ENCODE results near the gene KRTAP10-2.
"Not testable (repeated sequence)": the region's sequence is repeated elsewhere in the genome, so short reads cannot be mapped to it uniquely, and the experiment has no call there.

KRTAP10-2 gene

GRCh38 chr21:44506279-44507255 lies 44.7 kb downstream of the KRTAP10-2 start:
- H3K4me3 Mint-ChIP-seq = no peak overlapping the region
- peaks cover 7% of the 10 kb centered on the region for H3K27me3 Mint-ChIP-seq (ENCODE audit: low read depth)
- no peaks in the 10 kb centered on the region for H3K4me1 Mint-ChIP-seq
- no peaks in the 10 kb centered on the region for H3K9me3 Mint-ChIP-seq
- no peaks in the 10 kb centered on the region for H3K36me3 Mint-ChIP-seq (ENCODE audit: low read depth)
- TF ChIP-seq CTCF (IDR thresholded peaks at IDR 0.05; ENCODE audit: unreplicated experiment in 3 of 3) = no peak
- H3K27ac Mint-ChIP-seq = no peak overlapping the region

- no peak overlapping the region for H3K27ac Mint-ChIP-seq
- no peak for TF ChIP-seq CTCF (IDR thresholded peaks at IDR 0.05; ENCODE audit: unreplicated experiment in 3 of 3)
- H3K36me3 Mint-ChIP-seq (ENCODE audit: low read depth) = no peaks in the 10 kb centered on the region
- H3K4me1 Mint-ChIP-seq = no peaks in the 10 kb centered on the region
- H3K27me3 Mint-ChIP-seq (ENCODE audit: low read depth) = peaks cover 7% of the 10 kb centered on the region
- H3K4me3 Mint-ChIP-seq = no peak overlapping the region
- H3K9me3 Mint-ChIP-seq = no peaks in the 10 kb centered on the region
Observed at GRCh38 chr21:44505673-44506278, 45.5 kb downstream of the KRTAP10-2 start.

- Mint-ChIP-seq H3K9me3 (no peaks in the 10 kb centered on the region), H3K4me3 (no peak overlapping the region), H3K27me3 (ENCODE audit: low read depth) (peaks cover 7% of the 10 kb centered on the region), H3K27ac (no peak overlapping the region), H3K4me1 (no peaks in the 10 kb centered on the region), H3K36me3 (ENCODE audit: low read depth) (no peaks in the 10 kb centered on the region)
- no peak for TF ChIP-seq CTCF (IDR thresholded peaks at IDR 0.05; ENCODE audit: unreplicated experiment in 3 of 3)
Observed at GRCh38 chr21:44503901-44504399, 47.4 kb downstream of the KRTAP10-2 start.

GRCh38 chr21:44503006-44503889 lies 48.1 kb downstream of the KRTAP10-2 start:
- H3K27ac Mint-ChIP-seq; H3K9me3 Mint-ChIP-seq; H3K36me3 Mint-ChIP-seq (ENCODE audit: low read depth); H3K4me3 Mint-ChIP-seq; H3K4me1 Mint-ChIP-seq; H3K27me3 Mint-ChIP-seq (ENCODE audit: low read depth): not testable (repeated sequence)

GRCh38 chr21:44502171-44502958 lies 48.9 kb downstream of the KRTAP10-2 start:
- Mint-ChIP-seq H3K27me3 (ENCODE audit: low read depth) (peaks cover 14% of the 10 kb centered on the region), H3K4me1 (peaks cover 5% of the 10 kb centered on the region), H3K36me3 (ENCODE audit: low read depth) (no peaks in the 10 kb centered on the region), H3K9me3 (no peaks in the 10 kb centered on the region), H3K27ac (no peak overlapping the region), H3K4me3 (no peak overlapping the region)
- TF ChIP-seq CTCF (IDR thresholded peaks at IDR 0.05; ENCODE audit: unreplicated experiment in 3 of 3) = no peak
